ENCODE data around the gene UGP2.
"Not testable (repeated sequence)": the region's sequence is repeated elsewhere in the genome, so short reads cannot be mapped to it uniquely, and the experiment has no call there.

Gene UGP2

DNA sequence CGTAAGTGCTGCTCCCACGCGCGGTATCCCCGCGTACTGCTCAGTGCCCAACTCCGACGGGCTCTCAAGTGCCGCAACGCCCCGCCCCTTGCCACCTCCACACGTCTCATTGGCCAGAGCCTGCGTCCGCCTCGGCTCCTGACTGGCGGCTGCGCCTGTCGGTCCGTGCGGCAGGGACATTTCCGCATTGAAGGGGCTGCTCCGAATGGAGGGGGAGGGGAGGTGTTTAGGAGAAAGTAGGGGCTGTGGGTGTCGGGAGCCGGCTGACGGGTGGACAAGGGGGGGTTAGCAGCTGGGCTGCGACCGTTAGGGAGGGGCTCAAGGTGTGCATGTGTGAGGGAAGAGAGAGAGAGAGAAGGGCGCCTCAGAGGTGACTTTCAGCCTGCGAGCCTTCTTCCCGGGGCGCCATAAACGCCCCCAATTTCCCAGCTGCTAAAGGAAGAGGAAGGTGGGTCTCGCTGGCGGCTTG is 877 bp upstream of the UGP2 start:
- peaks cover 13% of the 10 kb centered on the region for H3K4me1 ChIP-seq (ENCODE audit: insufficient read depth, low read length)
- H3K27me3 ChIP-seq (ENCODE audit: control insufficient read depth in 1 of 2, insufficient read depth in 2 of 2, low read length in 2 of 2), result no peaks in the 10 kb centered on the region
- no peaks in the 10 kb centered on the region for H3K36me3 ChIP-seq (ENCODE audit: insufficient read depth, low read length)
- H3K4me3 ChIP-seq (ENCODE audit: low read depth in 1 of 2, low read length in 2 of 2), result peak overlapping the region; percentile 72 to 79
- peak overlapping the region; percentile 99 for H3K27ac ChIP-seq (ENCODE audit: low read depth, low read length)
- no peaks in the 10 kb centered on the region for H3K9me3 ChIP-seq (ENCODE audit: low read length)
- H3K9ac ChIP-seq (ENCODE audit: low read length), result peak overlapping the region; percentile 85

GRCh38 chr2:63842149-63843061 is 709 bp downstream of the UGP2 start:
- H3K27ac ChIP-seq (ENCODE audit: low read depth, low read length), result peak overlapping the region; percentile 99
- H3K36me3 ChIP-seq (ENCODE audit: insufficient read depth, low read length), result no peaks in the 10 kb centered on the region
- H3K9ac ChIP-seq (ENCODE audit: low read length), result peak overlapping the region; percentile 66
- H3K4me3 ChIP-seq (ENCODE audit: low read depth in 1 of 2, low read length in 2 of 2), result peak overlapping the region; percentile 72 to 79
- peaks cover 20% of the 10 kb centered on the region for H3K4me1 ChIP-seq (ENCODE audit: insufficient read depth, low read length)
- no peaks in the 10 kb centered on the region for H3K9me3 ChIP-seq (ENCODE audit: low read length)
- no peaks in the 10 kb centered on the region for H3K27me3 ChIP-seq (ENCODE audit: control insufficient read depth in 1 of 2, insufficient read depth in 2 of 2, low read length in 2 of 2)

GRCh38 chr2:63843093-63843492 is 1.4 kb downstream of the UGP2 start:
- H3K9ac ChIP-seq (ENCODE audit: low read length), result no peak overlapping the region
- H3K9me3 ChIP-seq (ENCODE audit: low read length), result no peaks in the 10 kb centered on the region
- no peak overlapping the region for H3K27ac ChIP-seq (ENCODE audit: low read depth, low read length)
- peak overlapping the region; percentile 72 to 79 for H3K4me3 ChIP-seq (ENCODE audit: low read depth in 1 of 2, low read length in 2 of 2)
- peaks cover 24% of the 10 kb centered on the region for H3K4me1 ChIP-seq (ENCODE audit: insufficient read depth, low read length)
- no peaks in the 10 kb centered on the region for H3K36me3 ChIP-seq (ENCODE audit: insufficient read depth, low read length)
- H3K27me3 ChIP-seq (ENCODE audit: control insufficient read depth in 1 of 2, insufficient read depth in 2 of 2, low read length in 2 of 2), result no peaks in the 10 kb centered on the region

DNA sequence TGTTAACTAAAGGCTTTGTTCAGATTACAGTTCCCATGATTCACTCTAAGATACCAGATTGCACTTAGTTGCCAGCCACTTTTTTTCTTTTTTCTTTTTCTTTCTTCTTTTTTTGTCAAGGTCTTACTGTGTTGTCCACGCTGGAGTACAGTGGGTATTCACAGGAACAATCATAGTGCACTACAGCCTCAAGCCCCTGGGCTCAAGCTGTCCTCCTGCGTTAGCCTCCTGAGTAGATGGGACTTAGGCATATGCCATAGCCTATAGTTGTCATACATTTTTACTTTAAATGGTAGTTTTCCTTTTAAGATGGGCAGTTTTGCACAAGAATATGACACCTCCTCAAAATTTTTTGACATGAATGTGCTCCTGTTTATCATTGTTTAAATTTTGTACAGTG is 2.1 kb downstream of the UGP2 start:
- Histone ChIP-seq H3K27ac (ENCODE audit: low read depth, low read length) (no peak overlapping the region), H3K4me3 (ENCODE audit: low read depth in 1 of 2, low read length in 2 of 2) (no peak overlapping the region), H3K9me3 (ENCODE audit: low read length) (no peaks in the 10 kb centered on the region), H3K27me3 (ENCODE audit: control insufficient read depth in 1 of 2, insufficient read depth in 2 of 2, low read length in 2 of 2) (no peaks in the 10 kb centered on the region), H3K9ac (ENCODE audit: low read length) (no peak overlapping the region), H3K4me1 (ENCODE audit: insufficient read depth, low read length) (peaks cover 24% of the 10 kb centered on the region), H3K36me3 (ENCODE audit: insufficient read depth, low read length) (no peaks in the 10 kb centered on the region)

- H3K4me1 ChIP-seq (ENCODE audit: insufficient read depth, low read length), result peaks cover 30% of the 10 kb centered on the region
- no peaks in the 10 kb centered on the region for H3K27me3 ChIP-seq (ENCODE audit: control insufficient read depth in 1 of 2, insufficient read depth in 2 of 2, low read length in 2 of 2)
- H3K9me3 ChIP-seq (ENCODE audit: low read length), result no peaks in the 10 kb centered on the region
- no peak overlapping the region for H3K9ac ChIP-seq (ENCODE audit: low read length)
- no peak overlapping the region for H3K27ac ChIP-seq (ENCODE audit: low read depth, low read length)
- H3K36me3 ChIP-seq (ENCODE audit: insufficient read depth, low read length), result no peaks in the 10 kb centered on the region
- H3K4me3 ChIP-seq (ENCODE audit: low read depth in 1 of 2, low read length in 2 of 2), result no peak overlapping the region
These were observed 2.9 kb downstream of the UGP2 start for GRCh38 chr2:63844616-63845015.

DNA sequence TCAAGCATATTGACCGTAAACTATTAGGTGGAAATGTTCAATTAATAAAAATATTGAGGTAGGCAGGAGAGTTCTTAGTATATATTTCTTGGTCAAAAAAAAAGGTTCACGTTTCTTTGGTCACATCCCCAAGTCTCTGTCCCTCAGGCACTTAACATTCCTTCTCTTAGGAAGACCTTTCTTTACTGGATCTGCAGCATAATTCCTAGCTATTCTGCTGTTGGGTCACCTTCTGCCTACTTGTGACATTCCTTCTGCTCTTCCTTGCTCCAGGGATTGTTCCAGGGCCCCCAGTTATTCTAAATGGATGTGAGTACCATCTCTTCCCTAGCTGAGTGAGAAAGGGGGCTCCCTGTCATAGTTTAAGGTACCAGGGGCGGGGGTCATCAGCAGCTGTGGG is 4.2 kb downstream of the UGP2 start:
- no peak overlapping the region for H3K4me3 ChIP-seq (ENCODE audit: low read depth in 1 of 2, low read length in 2 of 2)
- no peaks in the 10 kb centered on the region for H3K9me3 ChIP-seq (ENCODE audit: low read length)
- no peak overlapping the region for H3K9ac ChIP-seq (ENCODE audit: low read length)
- no peaks in the 10 kb centered on the region for H3K27me3 ChIP-seq (ENCODE audit: control insufficient read depth in 1 of 2, insufficient read depth in 2 of 2, low read length in 2 of 2)
- H3K36me3 ChIP-seq (ENCODE audit: insufficient read depth, low read length), result no peaks in the 10 kb centered on the region
- H3K4me1 ChIP-seq (ENCODE audit: insufficient read depth, low read length), result peaks cover 31% of the 10 kb centered on the region
- no peak overlapping the region for H3K27ac ChIP-seq (ENCODE audit: low read depth, low read length)

DNA sequence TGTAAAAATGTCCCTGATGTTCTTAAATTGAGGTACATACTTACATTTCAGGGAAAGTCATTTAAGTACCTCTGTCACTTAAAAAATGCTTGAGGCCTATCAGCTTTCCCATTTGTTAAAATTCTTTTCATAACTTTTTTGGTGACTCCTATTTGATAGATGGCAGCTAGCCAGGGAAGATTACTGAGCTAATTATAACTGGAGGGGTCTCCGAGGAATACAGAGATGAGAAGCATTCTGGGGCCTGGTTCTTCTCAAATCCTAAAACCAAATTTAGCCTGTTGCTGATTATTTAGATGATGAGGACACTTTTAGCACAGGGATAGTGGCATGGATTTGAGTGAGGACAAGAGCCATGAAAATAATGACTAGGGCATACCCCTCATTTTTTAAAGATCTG is 4.8 kb downstream of the UGP2 start:
- peaks cover 34% of the 10 kb centered on the region for H3K4me1 ChIP-seq (ENCODE audit: insufficient read depth, low read length)
- H3K4me3 ChIP-seq (ENCODE audit: low read depth in 1 of 2, low read length in 2 of 2), result no peak overlapping the region
- no peak overlapping the region for H3K27ac ChIP-seq (ENCODE audit: low read depth, low read length)
- no peaks in the 10 kb centered on the region for H3K36me3 ChIP-seq (ENCODE audit: insufficient read depth, low read length)
- no peaks in the 10 kb centered on the region for H3K27me3 ChIP-seq (ENCODE audit: control insufficient read depth in 1 of 2, insufficient read depth in 2 of 2, low read length in 2 of 2)
- H3K9me3 ChIP-seq (ENCODE audit: low read length), result no peaks in the 10 kb centered on the region
- H3K9ac ChIP-seq (ENCODE audit: low read length), result no peak overlapping the region

DNA sequence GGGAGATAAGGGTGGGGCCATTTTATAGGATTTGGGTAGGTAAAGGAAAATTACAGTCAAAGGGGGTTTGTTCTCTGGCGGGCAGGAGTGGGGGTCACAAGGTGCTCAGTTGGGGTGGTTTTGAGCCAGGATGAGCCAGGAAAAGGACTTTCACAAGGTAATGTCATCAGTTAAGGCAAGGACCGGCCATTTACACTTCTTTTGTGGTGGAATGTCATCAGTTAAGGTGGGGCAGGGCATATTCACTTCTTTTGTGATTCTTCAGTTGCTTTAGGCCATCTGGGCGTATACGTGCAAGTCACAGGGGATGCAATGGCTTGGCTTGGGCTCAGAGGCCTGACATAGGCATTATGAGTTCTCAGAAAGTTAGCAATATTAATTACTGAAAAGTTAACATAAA is 5.9 kb downstream of the UGP2 start:
- H3K4me1 ChIP-seq (ENCODE audit: insufficient read depth, low read length), result peaks cover 34% of the 10 kb centered on the region
- not testable (repeated sequence) for H3K27me3 ChIP-seq (ENCODE audit: control insufficient read depth in 1 of 2, insufficient read depth in 2 of 2, low read length in 2 of 2); H3K9ac ChIP-seq (ENCODE audit: low read length); H3K36me3 ChIP-seq (ENCODE audit: insufficient read depth, low read length); H3K27ac ChIP-seq (ENCODE audit: low read depth, low read length); H3K4me3 ChIP-seq (ENCODE audit: low read depth in 1 of 2, low read length in 2 of 2); H3K9me3 ChIP-seq (ENCODE audit: low read length)

DNA sequence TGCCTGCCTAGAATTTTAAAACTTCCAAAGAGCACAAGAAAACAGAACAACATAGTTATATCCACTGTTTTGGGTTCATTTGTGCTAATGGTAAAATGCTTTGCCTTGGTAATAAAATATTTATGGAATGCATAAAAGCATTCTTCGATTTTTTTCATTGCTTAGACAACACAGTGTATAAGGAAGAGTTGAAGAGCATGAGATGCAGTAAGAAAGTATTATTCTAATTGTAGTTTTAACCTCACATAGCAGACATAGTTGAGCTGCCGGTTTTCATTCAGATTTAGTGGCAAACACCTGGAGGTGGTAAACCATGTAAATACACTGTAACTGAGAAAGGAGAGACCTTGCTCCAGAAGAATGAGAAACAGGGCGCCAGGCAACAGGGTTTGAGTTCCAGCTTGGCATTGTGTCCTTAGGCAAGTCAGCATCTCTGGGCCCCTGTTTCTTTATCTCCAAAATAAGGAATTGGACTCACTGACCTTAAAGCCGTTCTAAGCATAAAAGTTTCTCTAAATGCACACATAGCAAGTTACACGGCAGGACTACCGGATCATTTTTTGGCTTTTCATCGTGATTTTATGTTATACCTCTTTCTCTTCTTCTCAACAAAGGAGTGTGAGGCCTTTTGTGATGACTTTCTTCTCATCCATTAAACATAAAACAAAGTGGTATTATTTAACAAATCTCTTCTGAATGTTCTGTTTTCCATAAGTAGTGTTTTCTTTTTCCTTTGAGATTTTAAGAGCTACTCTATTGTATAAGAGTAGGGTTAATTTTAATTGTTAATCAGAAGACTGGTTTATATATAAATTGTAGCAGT is 7.9 kb downstream of the UGP2 start:
- H3K4me1 ChIP-seq (ENCODE audit: insufficient read depth, low read length), result peaks cover 34% of the 10 kb centered on the region

DNA sequence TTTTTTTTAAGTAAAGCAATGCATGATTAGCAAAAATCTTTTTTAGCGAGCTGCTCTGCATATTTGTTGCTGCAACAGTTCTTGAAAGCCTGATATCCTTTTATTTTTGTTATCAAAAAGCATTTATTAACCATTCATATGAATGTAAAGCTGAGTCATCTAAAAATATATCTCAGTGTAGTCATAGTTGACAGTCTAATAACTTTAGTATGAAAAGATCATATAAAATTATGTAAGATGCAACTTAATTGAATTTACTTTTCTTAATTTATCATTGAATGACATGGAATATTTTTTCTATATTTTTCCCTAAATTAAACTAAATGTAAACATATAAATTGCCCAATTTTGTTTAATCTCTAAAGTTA is 8.5 kb downstream of the UGP2 start:
- Histone ChIP-seq H3K4me3 (ENCODE audit: low read depth in 1 of 2, low read length in 2 of 2) (no peak overlapping the region), H3K4me1 (ENCODE audit: insufficient read depth, low read length) (peaks cover 36% of the 10 kb centered on the region), H3K27me3 (ENCODE audit: control insufficient read depth in 1 of 2, insufficient read depth in 2 of 2, low read length in 2 of 2) (no peaks in the 10 kb centered on the region), H3K9me3 (ENCODE audit: low read length) (no peaks in the 10 kb centered on the region), H3K27ac (ENCODE audit: low read depth, low read length) (no peak overlapping the region), H3K9ac (ENCODE audit: low read length) (no peak overlapping the region), H3K36me3 (ENCODE audit: insufficient read depth, low read length) (no peaks in the 10 kb centered on the region)

More for the DNA sequence above, 7.9 kb downstream of the UGP2 start:
- Histone ChIP-seq H3K9ac (ENCODE audit: low read length) (no peak overlapping the region), H3K27me3 (ENCODE audit: control insufficient read depth in 1 of 2, insufficient read depth in 2 of 2, low read length in 2 of 2) (no peaks in the 10 kb centered on the region), H3K4me3 (ENCODE audit: low read depth in 1 of 2, low read length in 2 of 2) (no peak overlapping the region), H3K9me3 (ENCODE audit: low read length) (no peaks in the 10 kb centered on the region), H3K27ac (ENCODE audit: low read depth, low read length) (no peak overlapping the region), H3K36me3 (ENCODE audit: insufficient read depth, low read length) (no peaks in the 10 kb centered on the region)

GRCh38 chr2:63850649-63851048 is 9.0 kb downstream of the UGP2 start:
- Histone ChIP-seq H3K27ac (ENCODE audit: low read depth, low read length) (no peak overlapping the region), H3K9ac (ENCODE audit: low read length) (no peak overlapping the region), H3K4me3 (ENCODE audit: low read depth in 1 of 2, low read length in 2 of 2) (no peak overlapping the region), H3K9me3 (ENCODE audit: low read length) (no peaks in the 10 kb centered on the region), H3K36me3 (ENCODE audit: insufficient read depth, low read length) (no peaks in the 10 kb centered on the region), H3K4me1 (ENCODE audit: insufficient read depth, low read length) (peaks cover 36% of the 10 kb centered on the region), H3K27me3 (ENCODE audit: control insufficient read depth in 1 of 2, insufficient read depth in 2 of 2, low read length in 2 of 2) (no peaks in the 10 kb centered on the region)

Measured in muscle layer of colon (tissue), 2 donors.